Right lobe of liver (tissue), 4 donors: ENCODE data around the gene ALK.

Experiments
- CTCF ChIP-seq, 4 donors: fragments of 200-600 bp in 3 of 4; fragments of 450-650 bp in 1 of 4; IDR thresholded peaks; one replicate each; pipeline versions ENCODE4 v1.5.1 to v1.8.0; 2016 to 2022; ENCODE audit warnings: antibody characterized with exemption in 4 of 4, mild to moderate bottlenecking in 2 of 4
- POLR2A ChIP-seq: fragments of 450-650 bp; IDR thresholded peaks from one replicate; pipeline ENCODE4 v1.6.1; 2017; ENCODE audit warnings: antibody characterized with exemption, mild to moderate bottlenecking
- donor health status: DM: no; HTN: no; CAD: no.
- donor health status: DM: no; HTN: no; CAD: no.
- donor health status: DM: no; HTN: yes; CAD: no.

- TF ChIP-seq CTCF (IDR thresholded peaks at IDR 0.05) (no peak), POLR2A (no peak)
Measured at GRCh38 chr2:29485117-29485516, 436.3 kb downstream of the ALK start.
